Gastrocnemius medialis (tissue), 4 donors: ENCODE measurements around the gene NPHP1. TPM values are rescaled to one million over a fixed set of nuclear protein-coding genes. Genes with fewer than 3 reads are reported as not detected.
"Not testable (repeated sequence)": the region's sequence is repeated elsewhere in the genome, so short reads cannot be mapped to it uniquely, and the experiment has no call there.

ENCODE experiments used
- ATAC-seq, 2 donors: fragments of 150-250 bp; one replicate each; pipeline ENCODE4 v1.9.1; 2016
- DNase-seq, 2 donors: peaks; one replicate each; pipeline ENCODE4 v3.0.0-alpha.2; 2019
- H3K27ac ChIP-seq, 4 donors: fragments of 200-600 bp; sonication (generic); 1 replicate in 1 of 4; 2 replicates in 3 of 4; pipeline ENCODE4 v1.5.1; 2016 to 2018; ENCODE audit warnings: mild to moderate bottlenecking in 2 of 4, moderate library complexity in 1 of 4
- H3K27me3 ChIP-seq, 3 donors: fragments of 200-600 bp; sonication (generic) in 2 of 3; 1 replicate in 1 of 3; 2 replicates in 2 of 3; pipeline versions ENCODE4 v1.5.1 to v1.6.0; 2016 to 2019; ENCODE audit warnings: mild to moderate bottlenecking in 1 of 3, moderate library complexity in 1 of 3
- H3K36me3 ChIP-seq, 2 donors: fragments of 200-600 bp; sonication (generic) in 1 of 2; one replicate each; pipeline ENCODE4 v1.5.1; 2017 to 2018
- H3K4me1 ChIP-seq, 2 donors: fragments of 200-600 bp; sonication (generic) in 1 of 2; one replicate each; pipeline ENCODE4 v1.5.1; 2016 to 2017; ENCODE audit warnings: mild to moderate bottlenecking in 2 of 2
- H3K4me3 ChIP-seq, 4 donors: fragments of 200-600 bp; sonication (generic) in 3 of 4; 1 replicate in 1 of 4; 2 replicates in 3 of 4; pipeline ENCODE4 v1.5.1; 2016 to 2019; ENCODE audit warnings: mild to moderate bottlenecking in 2 of 4
- H3K9me3 ChIP-seq, 3 donors: fragments of 200-600 bp; sonication (generic) in 2 of 3; 1 replicate in 1 of 3; 2 replicates in 2 of 3; pipeline ENCODE4 v1.5.1; 2016 to 2019
- CTCF ChIP-seq, 5 experiments: fragments of 450-650 bp in 3 of 5; fragments of 200-600 bp in 2 of 5; sonication (generic) in 2 of 5; IDR thresholded peaks in 4 of 5; conservative IDR thresholded peaks in 1 of 5; 1 replicate in 4 of 5; 2 replicates in 1 of 5; pipeline ENCODE4 v1.5.1; 2016 to 2019; ENCODE audit warnings: antibody characterized with exemption in 5 of 5, mild to moderate bottlenecking in 3 of 5, moderate library complexity in 3 of 5
- POLR2A ChIP-seq, 2 donors: fragments of 450-650 bp; IDR thresholded peaks; one replicate each; pipeline ENCODE4 v1.6.1; 2017; ENCODE audit warnings: antibody characterized with exemption in 2 of 2, mild to moderate bottlenecking in 2 of 2, moderate library complexity in 2 of 2
- in situ Hi-C, 4 donors: fragments of 200-750 bp; cut with MboI; loops; one replicate each; pipeline versions ENCODE4 v1.15.0 to v1.8.0; 2017; ENCODE audit warnings: low sequenced_read_pairs in 4 of 4
- intact Hi-C: fragments of 100-400 bp; cut with DNase I; formaldehyde crosslinking; loops from one replicate; pipeline ENCODE4 v1.15.1; 2023; ENCODE audit warnings: low total_unique reads
- total RNA-seq, 4 donors: library from RNA; depleted of rRNA; stranded (reverse); fragments of >200 nt; gene quantifications; one replicate each; pipeline versions ENCODE4 v1.1.0 to v1.2.3, GENCODE V29; 2016

The NPHP1 gene
- total RNA-seq, 4 donors from 2014 or later: 3.8 to 10.3 (median 4.6) TPM

- peak overlapping the region; percentile 77 to 94 (median 82) for H3K27ac ChIP-seq
Measured at GRCh38 chr2:110216199-110216598, 11.4 kb upstream of the NPHP1 start.

GRCh38 chr2:110215566-110216158, 10.8 kb upstream of the NPHP1 start:
- H3K36me3 ChIP-seq: peaks cover 0 to 4% of the 10 kb centered on the region in 2 donors
- no peaks in the 10 kb centered on the region for H3K27me3 ChIP-seq
- H3K27ac ChIP-seq: peak overlapping the region; percentile 77 to 94 (median 82)
- intact Hi-C loops: loop anchor here (2.0 kb wide), 1 partner anchor 45 kb away; no protein-coding TSS in a partner anchor
- H3K4me1 ChIP-seq: peaks cover 47 to 48% of the 10 kb centered on the region in 2 donors
- H3K4me3 ChIP-seq: no peak overlapping the region
- no peaks in the 10 kb centered on the region for H3K9me3 ChIP-seq
- in situ Hi-C loops: no loop called here
- TF ChIP-seq CTCF (IDR thresholded peaks at IDR 0.05 in 4 of 5, conservative IDR thresholded peaks at IDR 0.05 in 1 of 5) (no peak), POLR2A (IDR thresholded peaks at IDR 0.05) (no peak)
- DNase-seq (peak; percentile 44 to 58), ATAC-seq (peak; percentile 79 to 80)

More at GRCh38 chr2:110216199-110216598, 11.4 kb upstream of the NPHP1 start:
- ATAC-seq: peak; percentile 23 to 52
- no peaks in the 10 kb centered on the region for H3K36me3 ChIP-seq
- peaks cover 41 to 43% of the 10 kb centered on the region in 2 donors for H3K4me1 ChIP-seq
- intact Hi-C loops: no loop called here
- no peak for TF ChIP-seq CTCF (IDR thresholded peaks at IDR 0.05 in 4 of 5, conservative IDR thresholded peaks at IDR 0.05 in 1 of 5)
- no peak for TF ChIP-seq POLR2A (IDR thresholded peaks at IDR 0.05)
- no peak overlapping the region for H3K4me3 ChIP-seq
- no peaks in the 10 kb centered on the region for H3K9me3 ChIP-seq
- peak in 1 of 2 donors; percentile 36 for DNase-seq
- no peaks in the 10 kb centered on the region for H3K27me3 ChIP-seq
- in situ Hi-C loops: no loop called here

- peak overlapping the region; percentile 77 to 94 (median 82) for H3K27ac ChIP-seq
- peaks cover 0 to 10% of the 10 kb centered on the region in 2 donors for H3K36me3 ChIP-seq
- H3K9me3 ChIP-seq: no peaks in the 10 kb centered on the region
- peaks cover 49 to 51% of the 10 kb centered on the region in 2 donors for H3K4me1 ChIP-seq
- in situ Hi-C loops: no loop called here
- no peaks in the 10 kb centered on the region for H3K27me3 ChIP-seq
- no peak overlapping the region for H3K4me3 ChIP-seq
- TF ChIP-seq CTCF (IDR thresholded peaks at IDR 0.05 in 4 of 5, conservative IDR thresholded peaks at IDR 0.05 in 1 of 5) (no peak), POLR2A (IDR thresholded peaks at IDR 0.05) (no peak)
- DNase-seq: no peak
- ATAC-seq: no peak
- intact Hi-C loops: loop anchor here (2.0 kb wide), 1 partner anchor 44 kb away; no protein-coding TSS in a partner anchor
Measured at GRCh38 chr2:110215091-110215490, 10.3 kb upstream of the NPHP1 start.

- ATAC-seq, H3K4me3 ChIP-seq, H3K9me3 ChIP-seq, H3K27me3 ChIP-seq, in situ Hi-C loops, DNase-seq, intact Hi-C loops: not testable (repeated sequence)
- peak overlapping the region in 3 of 4 donors; percentile 84 to 94 (median 87) for H3K27ac ChIP-seq
- H3K36me3 ChIP-seq: peaks cover 0 to 20% of the 10 kb centered on the region in 2 donors
- peaks cover 49 to 64% of the 10 kb centered on the region in 2 donors for H3K4me1 ChIP-seq
Measured at GRCh38 chr2:110213522-110213921, 8.7 kb upstream of the NPHP1 start.

- intact Hi-C loops (no loop called here), in situ Hi-C loops (no loop called here)
- Histone ChIP-seq H3K9me3 (no peaks in the 10 kb centered on the region), H3K4me3 (peak within 1 kb of the TSS; percentile 64 to 82 (median 80)), H3K36me3 (peaks cover 0 to 20% of the 10 kb centered on the region in 2 donors), H3K27ac (peak within 1 kb of the TSS; percentile 84 to 94 (median 89)), H3K27me3 (no peaks in the 10 kb centered on the region), H3K4me1 (peaks cover 43 to 60% of the 10 kb centered on the region in 2 donors)
- DNase-seq (peak; percentile 37 to 70), ATAC-seq (peak; percentile 63 to 64)
- TF ChIP-seq CTCF (IDR thresholded peaks at IDR 0.05 in 4 of 5, conservative IDR thresholded peaks at IDR 0.05 in 1 of 5) (peak in 1 of 5 experiments; percentile 32), POLR2A (IDR thresholded peaks at IDR 0.05) (peak; percentile 87 to 93)
Measured at GRCh38 chr2:110211938-110212858, 7.4 kb upstream of the NPHP1 start, which contains the start of gene MTLN. TSS of gene MTLN (minus strand) at chr2:110212547. CDS start at chr2:110212525, 22 bp downstream.
